GM19328 (cell line): ENCODE data around the gene ITPA.

Experiments used
- ATAC-seq: cut with Tn5 transposase; IDR thresholded peaks from one replicate; pipeline ENCODE4 v1.9.1; 2021; ENCODE audit warnings: mild to moderate bottlenecking, moderate library complexity; ENCODE audit not compliant: unreplicated experiment

Gene ITPA

DNA sequence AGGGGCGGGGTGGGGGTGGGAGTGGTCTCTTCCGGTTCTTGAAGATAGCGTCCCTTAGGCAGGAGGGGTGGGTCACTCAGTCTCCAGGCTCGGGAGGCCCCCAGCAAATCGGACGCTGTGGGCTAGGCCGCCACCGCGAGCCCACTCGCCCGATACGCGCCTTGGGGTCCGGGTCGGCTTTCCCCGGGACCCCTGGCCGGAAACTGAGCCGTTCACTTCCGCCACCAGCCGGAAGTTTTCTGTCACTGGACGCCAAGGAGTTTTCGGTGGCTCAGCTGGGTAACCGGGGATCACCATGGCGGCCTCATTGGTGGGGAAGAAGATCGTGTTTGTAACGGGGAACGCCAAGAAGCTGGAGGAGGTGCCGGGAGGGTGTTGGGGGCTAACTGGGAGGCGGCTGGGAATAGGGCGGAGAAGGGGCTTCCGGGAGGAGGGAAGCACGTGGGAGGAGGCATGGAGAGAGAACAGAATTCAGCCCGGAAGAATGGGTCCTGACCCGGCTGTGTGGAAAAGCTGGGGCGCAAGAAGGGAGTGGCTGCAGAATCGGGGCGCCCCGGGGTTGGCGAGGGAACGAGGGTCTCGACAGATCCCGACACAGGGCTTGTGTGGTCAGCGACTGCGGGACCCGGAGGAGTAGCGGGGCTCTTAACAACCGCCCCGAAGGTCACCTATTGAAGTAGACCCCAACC, at the start of gene ITPA:
ITPA (plus strand) TSS at position 242 of the 689 bp plus-strand sequence; CDS start at position 296, 54 bp downstream.
- ATAC-seq: no peak

- no peak for ATAC-seq
Observed at GRCh38 chr20:3160418-3160817, 48.9 kb upstream of the ITPA start.

DNA sequence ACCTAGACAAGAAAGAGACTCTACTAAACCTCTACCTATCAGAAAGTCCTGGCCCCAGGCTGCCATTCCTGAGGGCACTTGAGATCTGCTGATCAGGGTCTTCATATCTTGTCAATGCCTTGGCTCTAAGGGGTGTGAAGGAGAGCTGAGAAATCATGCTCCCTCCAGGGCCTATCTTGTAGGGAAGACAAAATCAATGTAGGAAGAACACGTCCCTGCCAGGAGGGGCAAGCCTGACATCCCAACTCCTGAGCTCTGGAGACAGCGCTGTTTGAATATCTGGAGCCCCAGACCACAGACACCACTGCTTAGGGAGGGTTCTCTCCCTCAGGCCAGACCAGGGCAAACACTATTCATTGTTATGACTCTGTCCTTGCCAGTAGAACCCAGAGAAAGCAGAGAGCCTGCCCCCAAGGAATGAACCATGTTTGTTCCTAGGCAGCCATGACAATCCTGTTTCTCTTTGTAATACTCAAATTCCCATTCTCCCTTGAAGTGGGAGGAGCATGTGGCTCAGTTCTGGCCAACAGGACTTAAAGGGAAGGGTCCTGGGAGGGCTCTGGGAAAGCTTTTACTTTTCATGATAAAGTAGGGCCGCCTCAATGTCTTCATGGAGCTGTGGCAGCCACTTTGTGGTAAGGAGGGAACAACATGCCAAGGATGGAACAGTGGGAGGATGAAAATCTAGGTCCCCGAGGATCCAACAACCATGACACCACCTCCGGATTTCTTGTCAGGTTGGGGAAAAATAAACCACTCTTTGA, 47.8 kb upstream of the ITPA start:
- no peak for ATAC-seq

GRCh38 chr20:3162080-3162611, 47.2 kb upstream of the ITPA start:
- no peak for ATAC-seq

- no peak for ATAC-seq
Observed at GRCh38 chr20:3163099-3164042, 45.9 kb upstream of the ITPA start.

GRCh38 chr20:3164043-3164762, 45.1 kb upstream of the ITPA start:
- no peak for ATAC-seq

GRCh38 chr20:3164763-3165410, 44.4 kb upstream of the ITPA start:
- no peak for ATAC-seq

GRCh38 chr20:3165473-3166337, 43.6 kb upstream of the ITPA start:
- ATAC-seq: no peak

- no peak for ATAC-seq
Observed at GRCh38 chr20:3166338-3166912, 42.9 kb upstream of the ITPA start.

DNA sequence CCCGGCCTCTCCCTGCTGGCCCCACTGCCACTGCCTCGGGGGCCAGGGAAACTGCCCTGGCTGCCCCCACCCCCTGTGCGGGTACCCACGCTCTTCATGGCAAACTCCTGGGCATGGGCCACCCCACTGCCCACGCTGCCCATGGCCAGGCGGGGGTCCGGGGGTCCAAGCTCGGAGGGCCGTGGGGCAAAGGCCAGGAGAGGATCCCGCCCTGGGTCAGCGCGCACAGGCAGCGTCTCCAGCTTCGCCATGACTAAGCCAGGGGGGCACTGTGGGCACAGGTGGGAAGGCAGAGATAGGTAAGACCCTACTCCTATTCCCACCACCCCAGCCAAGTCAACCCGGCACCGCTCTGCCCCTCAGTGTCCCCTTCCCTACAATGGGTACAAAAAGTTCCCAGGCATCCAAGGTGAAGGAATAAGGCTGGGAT, 42.4 kb upstream of the ITPA start:
- ATAC-seq: no peak

DNA sequence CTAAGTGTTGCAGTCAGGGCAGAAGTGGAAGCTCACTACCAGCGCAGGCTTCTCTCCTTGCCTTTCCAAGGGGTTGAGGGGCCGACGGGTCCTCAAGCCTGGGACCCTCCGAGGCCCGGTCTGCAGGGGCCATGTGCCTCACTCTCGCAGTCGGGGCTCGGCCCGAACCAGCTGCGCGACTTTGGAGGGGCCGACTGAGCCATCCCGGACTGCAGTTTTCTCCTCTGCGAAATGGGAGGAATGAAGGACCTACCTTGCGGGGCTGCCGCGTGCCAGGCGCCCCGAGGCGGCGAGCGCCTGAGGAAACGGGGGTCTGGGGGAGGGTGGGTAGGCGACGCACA, 41.6 kb upstream of the ITPA start:
- ATAC-seq: no peak

DNA sequence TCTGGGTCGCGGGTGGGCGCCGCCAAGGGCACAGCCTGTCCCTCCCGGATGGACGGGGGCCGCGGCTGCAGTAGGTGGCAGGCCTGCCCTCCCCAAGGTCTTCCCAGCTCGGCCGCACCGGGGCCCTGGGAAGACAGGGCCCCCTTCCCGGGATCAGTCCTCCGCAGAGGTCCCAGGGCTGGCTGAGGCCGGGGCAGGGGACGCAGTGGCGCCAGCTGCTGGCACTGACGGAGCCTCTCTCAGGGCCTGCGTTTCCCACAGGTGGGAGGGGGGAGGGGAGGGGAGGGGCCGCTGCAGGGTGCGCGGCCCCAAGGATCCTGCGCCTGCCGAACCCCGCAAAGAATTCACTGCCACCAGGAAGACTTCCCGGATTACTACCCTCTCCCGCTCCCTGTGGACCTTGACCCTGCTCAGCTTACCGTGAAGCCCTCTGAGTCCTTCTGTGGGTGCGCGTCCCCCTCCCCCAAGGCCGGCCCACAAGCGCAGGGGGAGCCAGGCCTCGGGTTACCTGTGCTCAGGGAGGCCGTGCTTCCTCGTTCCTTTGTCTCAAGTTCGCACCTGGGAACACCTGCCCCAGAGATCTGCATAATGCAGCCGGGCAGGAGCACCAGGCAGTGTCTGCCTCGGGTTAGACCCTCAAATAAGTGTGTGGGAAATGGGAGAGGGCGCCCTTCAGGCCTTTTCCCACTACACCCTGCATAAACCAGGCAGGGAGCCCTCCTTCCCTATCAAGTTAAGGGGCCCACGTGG, 41.0 kb upstream of the ITPA start:
- no peak for ATAC-seq

DNA sequence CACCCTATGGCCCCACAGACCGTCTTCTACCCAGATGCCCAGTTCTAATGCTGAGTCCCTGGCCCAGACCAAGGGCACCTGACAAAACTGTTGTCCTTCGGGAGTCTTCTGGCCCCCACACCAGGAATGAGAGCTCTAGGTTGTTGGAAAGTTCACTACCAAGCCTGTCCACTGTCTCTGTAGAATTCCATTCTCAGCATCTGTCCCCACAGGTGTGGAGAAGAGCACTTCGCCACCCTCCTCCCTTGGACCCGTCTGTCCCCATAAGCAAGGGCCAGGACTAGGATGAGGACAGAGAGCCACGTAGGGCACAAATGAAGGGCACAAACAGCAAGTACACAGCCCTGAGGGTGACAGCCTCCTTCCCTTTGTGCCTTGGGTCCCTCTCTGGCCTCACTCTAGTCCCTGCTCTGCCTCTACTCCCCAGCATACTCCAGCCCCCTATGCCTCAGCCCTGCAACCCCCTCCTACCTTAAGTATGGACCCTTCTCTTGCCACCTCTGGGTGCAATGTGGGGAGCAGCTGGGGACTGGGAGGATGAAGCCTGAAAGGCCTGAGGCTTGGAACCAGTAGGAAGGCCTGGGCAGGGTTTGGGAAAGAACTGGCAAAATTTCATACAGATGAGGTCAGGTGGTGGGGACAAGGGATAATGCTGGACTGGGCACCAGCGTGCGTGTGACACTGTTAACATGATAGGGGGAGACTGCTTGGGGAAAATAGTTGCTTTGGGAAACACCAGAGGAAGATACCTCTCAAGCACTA, 40.3 kb upstream of the ITPA start:
- ATAC-seq: no peak

- no peak for ATAC-seq
Observed at GRCh38 chr20:3171391-3172125, 37.7 kb upstream of the ITPA start.

GRCh38 chr20:3172126-3172932, 37.0 kb upstream of the ITPA start:
- ATAC-seq: no peak
